Cortex of kidney (tissue), 1 donor: Measurements from ENCODE around the gene RSPH4A.
"Not testable (repeated sequence)": the region's sequence is repeated elsewhere in the genome, so short reads cannot be mapped to it uniquely, and the experiment has no call there.

Experiments
- DNase-seq: peaks from one replicate; lab custom pipeline; 2025; lab: John Stamatoyannopoulos, UW

The RSPH4A gene

GRCh38 chr6:116615937-116616736, at the start of gene RSPH4A:
TSS of gene RSPH4A (plus strand) at chr6:116616479. CDS start at chr6:116616624, 145 bp downstream.
- no peak for DNase-seq

- no peak for DNase-seq
Measured at GRCh38 chr6:116568111-116568510, 48.2 kb upstream of the RSPH4A start.

- DNase-seq: no peak
Measured at GRCh38 chr6:116568821-116569755, 47.2 kb upstream of the RSPH4A start.

DNA sequence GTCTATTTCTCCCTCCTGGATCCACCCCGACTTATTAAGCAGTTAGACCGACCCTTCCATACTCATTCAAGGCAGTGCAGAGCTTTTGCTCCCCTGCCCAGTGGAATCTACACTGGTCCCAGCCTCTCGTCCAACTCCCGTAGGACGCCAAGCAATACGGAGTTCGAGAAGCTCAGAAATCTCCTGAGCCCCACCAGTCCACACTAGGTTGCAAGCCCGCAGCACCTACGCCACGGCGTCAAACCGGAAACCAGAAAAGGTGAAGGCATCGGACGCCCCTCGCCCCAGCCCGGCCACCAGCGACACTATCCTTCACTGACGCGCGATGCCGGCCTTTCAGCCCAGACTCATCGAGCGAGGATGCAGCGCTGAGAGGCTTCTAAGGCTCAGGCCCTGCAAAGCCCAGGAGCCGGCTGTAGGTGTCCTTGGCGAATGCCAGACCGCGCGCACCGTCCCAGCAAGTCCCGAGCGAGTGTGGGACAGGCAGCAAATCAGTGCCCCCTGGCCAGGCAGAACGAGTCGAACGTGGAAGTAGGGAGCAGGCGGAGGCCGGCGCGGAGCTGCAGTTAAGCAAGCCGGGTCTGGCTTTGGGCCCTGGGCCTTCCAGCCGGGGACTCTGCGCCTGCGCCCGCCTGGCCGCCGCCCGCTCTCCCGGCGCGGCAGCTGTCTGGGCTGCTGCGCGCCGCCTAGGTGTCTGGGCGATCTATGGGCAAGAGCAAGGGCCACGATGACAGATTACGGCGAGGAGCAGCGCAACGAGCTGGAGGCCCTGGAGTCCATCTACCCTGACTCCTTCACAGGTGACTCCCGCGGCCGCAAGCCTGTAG, 45.2 kb upstream of the RSPH4A start, which contains the start of gene RWDD1:
Gene RWDD1, plus strand, starts transcription at position 649 of the 827 bp plus-strand sequence. Its CDS starts 79 bp downstream, at position 728.
- peak; percentile 80 for DNase-seq

GRCh38 chr6:116571683-116572000, 44.6 kb upstream of the RSPH4A start:
- DNase-seq: no peak

- DNase-seq: no peak
Measured at GRCh38 chr6:116572162-116572561, 44.1 kb upstream of the RSPH4A start.

- no peak for DNase-seq
Measured at GRCh38 chr6:116575227-116575626, 41.1 kb upstream of the RSPH4A start.

GRCh38 chr6:116577486-116577885, 38.8 kb upstream of the RSPH4A start:
- no peak for DNase-seq

GRCh38 chr6:116578335-116578734, 37.9 kb upstream of the RSPH4A start:
- DNase-seq: no peak

DNA sequence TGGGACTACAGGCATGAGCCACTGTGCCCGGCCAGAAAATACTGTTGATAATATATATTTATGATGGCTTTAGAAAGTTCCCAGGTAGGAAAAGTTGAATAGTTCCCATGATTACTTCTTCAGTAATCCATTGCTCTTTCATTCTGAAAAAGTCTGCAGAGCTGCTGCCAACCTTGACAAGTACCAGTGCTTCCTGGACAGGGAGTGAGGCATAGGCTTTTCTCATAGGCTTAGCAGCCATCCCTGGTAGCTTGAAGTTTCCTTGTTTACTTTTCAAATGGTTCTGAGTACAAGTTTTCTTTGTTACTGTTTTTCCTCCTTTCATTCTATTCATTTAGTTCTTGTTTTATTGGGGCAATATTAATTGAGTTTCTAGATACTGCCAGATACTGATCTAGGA, 37.1 kb upstream of the RSPH4A start:
- no peak for DNase-seq

DNA sequence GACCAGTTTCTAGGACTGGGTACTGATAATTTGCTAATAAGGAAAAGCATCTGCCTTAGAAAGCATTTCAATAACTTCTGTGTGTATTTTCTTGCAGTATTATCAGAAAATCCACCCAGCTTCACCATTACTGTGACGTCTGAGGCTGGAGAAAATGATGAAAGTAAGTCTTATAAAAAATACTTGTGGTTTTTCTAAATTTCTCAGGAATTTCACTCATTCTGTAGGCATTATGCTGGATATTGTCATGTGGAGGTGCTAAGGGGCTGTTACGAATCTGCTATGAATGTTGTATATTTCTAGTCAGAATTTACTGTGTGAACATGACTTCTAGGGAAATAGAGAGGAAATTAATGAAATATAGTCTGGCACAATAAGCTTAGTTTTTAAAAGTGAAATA, 36.1 kb upstream of the RSPH4A start:
- no peak for DNase-seq

DNA sequence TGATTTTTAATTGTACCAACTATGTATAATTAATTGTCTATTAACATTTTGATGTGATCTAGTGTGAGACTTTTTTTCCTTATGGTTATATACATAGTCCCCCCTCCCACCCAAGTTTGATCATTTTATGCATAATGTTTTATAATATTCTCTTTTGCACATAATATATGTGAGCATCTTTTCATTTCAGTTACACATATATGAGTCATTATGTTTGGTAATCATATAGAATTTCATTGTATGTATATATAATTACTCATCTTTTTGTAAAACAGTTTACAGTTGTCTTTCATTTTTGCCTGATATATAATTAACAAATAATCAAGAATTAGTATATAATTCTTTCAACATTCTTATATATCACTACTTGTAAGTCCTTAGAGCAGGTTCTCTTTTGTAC, 30.0 kb upstream of the RSPH4A start:
- DNase-seq: no peak

- no peak for DNase-seq
Measured at GRCh38 chr6:116586738-116587137, 29.5 kb upstream of the RSPH4A start.

GRCh38 chr6:116595247-116595646, 21.0 kb upstream of the RSPH4A start:
- DNase-seq: no peak

- no peak for DNase-seq
Measured at GRCh38 chr6:116596815-116597214, 19.5 kb upstream of the RSPH4A start.

DNA sequence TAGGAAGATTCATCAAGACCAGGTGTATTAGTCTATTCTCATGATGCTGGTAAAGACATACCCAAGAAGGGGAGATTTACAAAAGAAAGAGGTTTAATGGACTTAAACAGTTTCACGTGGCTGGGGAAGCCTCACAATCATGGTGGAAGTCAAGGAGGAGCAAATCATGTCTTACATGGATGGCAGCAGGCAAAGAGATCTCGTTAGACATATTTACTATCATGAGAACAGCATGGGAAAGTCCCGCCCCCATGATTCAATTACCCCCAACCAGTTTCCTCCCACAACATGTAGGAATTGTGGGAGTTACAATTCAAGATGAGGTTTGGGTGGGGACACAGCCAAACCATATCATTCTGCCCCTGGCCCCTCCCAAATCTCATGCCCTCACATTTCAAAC, 12.4 kb upstream of the RSPH4A start:
- not testable (repeated sequence) for DNase-seq

DNA sequence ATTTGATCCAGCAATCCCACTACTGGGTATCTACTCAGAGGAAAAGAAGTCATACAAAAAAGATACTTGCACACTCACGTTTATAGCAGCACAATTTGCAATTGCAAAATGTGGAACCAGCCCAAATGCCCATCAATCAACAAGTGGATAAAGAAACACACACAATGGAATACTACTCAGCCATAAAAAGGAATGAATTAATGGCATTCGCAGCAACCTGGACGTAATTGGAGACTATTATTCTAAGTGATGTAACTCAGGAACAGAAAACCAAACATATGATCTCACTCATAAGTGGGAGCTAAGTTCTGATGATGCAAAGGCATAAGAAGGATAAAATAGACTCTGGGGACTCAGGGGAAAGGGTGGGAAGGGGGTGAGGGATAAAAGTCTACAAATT, 11.4 kb upstream of the RSPH4A start:
- not testable (repeated sequence) for DNase-seq

DNA sequence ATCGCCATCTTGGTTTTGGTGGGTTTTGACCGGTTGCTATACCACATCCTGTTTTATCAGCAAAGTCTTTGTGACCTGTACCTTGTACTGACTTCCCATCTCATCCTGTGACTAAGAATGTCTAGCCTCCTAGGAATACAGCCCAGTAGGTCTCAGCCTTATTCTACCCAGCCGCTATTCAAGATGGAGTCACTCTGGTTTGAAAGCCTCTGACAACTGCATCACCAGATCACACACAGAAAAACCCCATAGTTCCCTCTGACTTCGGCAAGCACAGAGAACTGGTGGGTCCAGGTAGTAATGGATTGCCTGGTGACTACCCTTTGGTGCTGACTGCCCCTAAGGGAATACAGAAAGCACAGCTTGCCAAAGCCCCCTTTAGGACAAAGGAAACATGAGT, 10.3 kb upstream of the RSPH4A start:
- no peak for DNase-seq

DNA sequence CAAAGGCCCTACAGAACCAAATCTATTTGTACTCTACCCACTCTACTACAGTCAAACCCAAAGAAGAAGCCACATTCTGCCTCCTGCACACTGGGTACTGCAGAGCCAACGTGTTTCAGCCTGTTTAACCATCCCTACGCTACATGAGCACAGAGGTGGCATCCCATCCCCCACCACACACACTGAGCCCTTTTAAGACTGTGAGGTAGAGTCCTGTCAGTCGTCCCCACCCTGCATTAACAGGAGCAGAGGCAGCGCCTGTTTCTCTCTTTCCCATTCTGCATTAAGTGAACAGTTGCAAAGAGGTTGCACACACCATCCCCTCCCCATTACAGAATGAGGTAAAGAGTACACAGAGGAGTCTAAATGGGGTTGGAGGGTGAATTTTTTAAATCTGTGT, 5.2 kb upstream of the RSPH4A start:
- no peak for DNase-seq

GRCh38 chr6:116616737-116617053, 416 bp downstream of the RSPH4A start:
- DNase-seq: no peak

- DNase-seq: no peak
Measured at GRCh38 chr6:116624036-116624805, 7.9 kb downstream of the RSPH4A start.
